ENCODE measurements around the gene HS6ST1.
A peak's percentile ranks its signal among the peaks of the same experiment; 100 is the strongest.

The HS6ST1 gene

DNA sequence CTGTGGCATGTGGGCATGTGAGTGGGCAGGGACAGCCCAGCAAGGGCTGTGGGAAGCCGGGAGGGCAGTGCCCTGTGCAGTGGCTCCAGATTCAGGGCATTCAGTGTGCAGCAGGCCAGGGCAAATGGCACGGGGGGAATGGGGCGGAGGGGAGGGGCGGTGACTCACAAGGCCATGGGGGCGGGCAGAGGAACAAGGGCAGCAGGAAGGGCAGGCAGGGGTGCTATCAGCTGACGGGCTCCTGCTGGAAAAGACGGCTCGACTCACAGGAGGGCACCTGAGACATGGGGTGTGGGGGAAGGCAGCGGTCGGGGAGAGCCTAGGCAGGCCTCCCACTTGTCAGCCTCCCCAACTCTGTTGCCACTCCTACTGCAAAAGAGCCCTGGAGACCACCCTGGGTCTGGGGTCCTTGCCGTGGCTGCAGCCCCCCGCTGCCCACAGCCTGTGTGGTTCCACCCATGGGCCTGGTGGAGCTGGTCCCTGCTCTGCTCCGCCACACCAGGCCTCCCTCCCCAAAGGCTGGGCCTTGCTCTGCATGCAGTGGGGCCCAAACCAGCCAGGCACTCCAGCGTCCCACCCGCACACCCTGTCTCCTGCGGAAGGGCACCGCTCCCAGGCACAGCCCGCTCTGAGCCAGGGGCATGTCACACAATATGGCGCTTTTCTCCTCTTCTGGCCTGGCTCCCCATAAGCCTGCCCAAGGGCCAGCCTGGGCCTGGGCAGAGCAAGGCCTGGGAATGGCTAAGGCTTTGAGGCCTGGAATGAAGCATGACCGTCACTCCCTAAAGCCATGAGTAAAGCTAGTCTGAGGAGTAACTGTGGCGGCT, 25.9 kb downstream of the HS6ST1 start:
- no peak for DNase-seq

DNA sequence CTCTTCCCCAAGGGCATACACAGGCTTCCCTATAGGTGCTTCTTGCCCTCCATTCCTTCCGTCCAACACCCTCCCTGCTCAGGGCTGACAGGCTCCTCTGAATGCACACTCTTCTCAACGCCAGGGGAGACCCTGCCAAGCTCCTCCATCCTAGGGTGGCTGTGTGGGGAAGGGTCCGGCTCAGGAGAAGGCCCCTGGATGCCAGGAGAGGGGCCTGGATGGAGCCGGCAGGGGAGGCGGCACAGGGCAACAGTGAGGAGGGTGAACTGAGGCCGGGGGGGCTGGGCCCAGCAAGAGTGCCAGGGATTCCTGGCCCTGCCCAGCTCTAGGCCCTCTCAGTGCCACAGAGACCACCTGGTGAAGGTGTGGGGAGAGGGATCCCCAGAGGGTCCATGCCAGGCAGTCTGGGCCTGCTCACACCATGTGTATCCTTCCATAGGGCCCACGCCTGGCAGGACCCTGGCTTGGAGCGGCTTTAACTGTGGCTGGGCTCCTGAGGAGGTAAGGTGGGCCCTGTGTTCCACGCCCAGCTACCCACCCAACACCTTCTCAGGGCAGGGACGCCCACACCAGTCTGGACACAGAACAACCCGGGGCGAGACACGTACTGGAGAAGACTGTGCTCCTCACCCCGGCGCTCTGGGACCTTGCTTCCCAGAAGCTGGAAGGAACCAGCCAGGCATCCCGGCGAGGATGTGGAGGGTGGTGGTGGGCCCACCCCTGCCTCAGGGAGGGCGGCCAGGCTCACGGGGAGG, 26.6 kb downstream of the HS6ST1 start:
- DNase-seq, result no peak

DNA sequence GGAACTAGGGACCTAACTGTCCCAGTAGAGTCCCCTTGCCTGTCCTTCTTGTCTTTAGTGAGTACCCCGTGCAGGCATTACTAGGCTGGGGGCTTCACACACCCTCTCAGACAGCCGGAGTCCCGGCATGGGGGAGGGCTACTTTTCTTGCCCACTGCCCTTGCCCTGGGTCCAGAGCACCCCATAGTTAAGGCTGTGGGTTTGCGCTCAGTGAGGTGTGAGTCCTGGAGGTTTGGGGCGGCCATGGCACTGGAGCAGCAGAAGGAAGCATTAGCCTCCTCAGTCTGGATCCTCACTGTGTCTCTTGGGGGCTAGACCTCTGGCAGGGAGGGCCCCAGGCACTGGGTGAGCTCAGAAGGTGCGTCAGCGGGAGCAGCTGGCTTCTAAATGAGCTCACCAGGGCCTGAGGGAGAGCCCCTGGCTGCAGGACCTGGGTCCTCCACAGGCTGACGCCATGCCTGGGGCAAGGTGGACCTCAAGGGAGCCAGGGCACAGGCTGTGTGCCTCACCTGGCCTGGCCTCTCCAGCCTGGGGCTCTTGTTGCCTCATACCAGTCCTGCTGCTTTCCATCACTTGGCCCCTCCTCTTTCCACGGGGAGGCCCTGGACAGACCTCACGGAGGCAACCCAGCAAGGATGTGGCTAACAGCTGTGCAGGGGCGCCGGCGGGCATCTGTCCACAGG, 27.4 kb downstream of the HS6ST1 start:
- DNase-seq, result peak; percentile 65

DNA sequence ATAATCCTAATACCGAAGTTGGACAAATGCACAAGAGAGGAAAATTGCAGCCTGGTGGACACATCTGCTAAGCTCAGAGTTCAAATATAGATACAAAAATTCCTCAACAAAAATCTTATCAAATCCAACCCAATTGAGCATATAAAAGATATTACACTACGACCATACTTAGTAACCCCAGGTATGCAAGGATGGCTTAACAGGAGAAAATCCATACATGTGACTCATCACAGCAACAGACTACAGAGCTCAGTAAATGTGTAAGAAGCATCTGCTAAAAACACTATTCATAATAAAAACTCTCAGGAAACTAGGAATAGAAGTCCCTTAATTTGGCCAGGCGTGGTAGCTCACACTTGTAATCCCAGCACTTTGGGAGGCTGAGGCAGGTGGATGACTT, 28.3 kb downstream of the HS6ST1 start:
- DNase-seq, result no peak

DNA sequence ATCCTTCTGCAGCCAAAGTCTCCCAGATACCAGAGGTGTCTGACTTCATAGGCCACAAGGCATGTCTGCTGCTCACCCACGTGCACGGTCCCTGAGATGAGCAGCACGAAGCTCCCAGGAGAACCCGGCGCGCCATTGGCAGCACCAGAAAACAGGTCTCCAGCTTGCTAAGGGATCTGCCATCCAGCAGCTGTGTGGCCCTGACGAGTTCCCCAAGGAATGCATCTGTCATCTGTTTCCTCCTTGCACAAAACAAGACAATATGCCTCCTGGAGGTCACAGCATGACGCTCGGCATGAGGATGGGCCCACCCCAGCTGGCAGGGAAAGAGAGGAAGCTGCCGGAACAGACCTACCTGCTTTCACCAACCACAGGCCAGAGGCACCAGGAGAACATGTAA, 29.2 kb downstream of the HS6ST1 start:
- DNase-seq, result no peak

DNA sequence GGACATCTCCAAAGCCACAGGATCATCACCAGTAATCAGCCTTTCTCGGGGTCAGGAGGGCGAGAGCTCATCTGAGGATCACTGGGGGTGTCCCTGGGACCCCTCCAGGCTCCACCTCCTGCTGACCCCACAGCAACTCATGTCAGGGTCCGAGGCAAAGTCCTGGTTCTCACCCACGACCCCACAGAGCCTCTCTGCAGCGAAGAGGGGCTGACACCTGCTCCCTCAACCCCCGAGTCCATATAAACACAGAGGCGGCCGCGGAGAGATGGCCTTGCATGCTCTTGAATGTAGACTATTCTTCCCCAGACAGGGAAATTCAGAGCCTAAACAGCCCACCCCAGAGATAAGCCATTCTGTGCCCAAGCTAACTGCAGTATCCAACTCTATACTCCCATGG, 29.9 kb downstream of the HS6ST1 start:
- no peak for DNase-seq

DNA sequence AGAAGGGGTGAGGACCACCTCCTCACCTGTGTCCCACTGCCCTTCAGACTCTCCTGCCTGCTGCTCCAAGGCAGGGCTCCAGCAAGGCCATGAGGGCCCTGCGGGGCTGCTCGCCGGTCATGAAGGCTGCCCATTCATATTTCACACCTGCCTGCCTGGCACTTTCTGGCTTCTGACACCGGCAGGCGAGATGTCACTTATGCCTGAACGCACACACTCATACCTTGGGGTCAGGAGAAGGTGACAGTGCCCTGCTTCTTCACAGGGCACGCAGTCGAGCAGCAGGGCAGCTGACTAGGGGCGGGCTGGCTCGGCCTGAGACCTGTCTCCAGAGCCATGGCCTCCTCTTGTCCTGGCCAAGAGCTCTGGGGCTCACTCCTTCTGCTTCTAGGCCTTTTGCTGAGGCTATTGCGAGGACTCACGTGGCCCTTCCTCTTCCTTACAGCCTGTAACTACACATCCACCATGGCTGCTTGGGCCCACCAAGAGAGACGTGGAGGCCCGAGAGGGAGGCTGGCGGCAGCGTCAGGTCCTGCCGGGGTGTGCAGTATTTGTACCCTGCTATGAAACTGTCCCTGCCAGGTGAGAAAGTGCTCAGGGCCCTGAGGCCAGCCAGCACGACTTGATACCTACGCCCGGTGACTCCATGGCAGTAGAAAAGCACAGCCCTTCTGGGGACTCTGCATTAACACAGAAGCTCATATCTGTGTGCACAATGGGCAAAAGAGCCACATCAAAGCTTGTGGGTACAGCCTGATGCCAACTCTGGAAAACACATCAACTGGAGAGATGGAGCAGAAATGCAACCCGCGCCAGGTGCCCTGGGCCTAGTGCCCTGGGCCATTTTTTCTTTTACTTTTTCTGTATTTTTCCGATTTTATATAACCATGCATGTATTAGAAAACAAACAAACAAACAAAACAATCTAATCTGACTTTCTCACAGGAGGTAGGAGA, 30.6 kb downstream of the HS6ST1 start:
- no peak for DNase-seq

DNA sequence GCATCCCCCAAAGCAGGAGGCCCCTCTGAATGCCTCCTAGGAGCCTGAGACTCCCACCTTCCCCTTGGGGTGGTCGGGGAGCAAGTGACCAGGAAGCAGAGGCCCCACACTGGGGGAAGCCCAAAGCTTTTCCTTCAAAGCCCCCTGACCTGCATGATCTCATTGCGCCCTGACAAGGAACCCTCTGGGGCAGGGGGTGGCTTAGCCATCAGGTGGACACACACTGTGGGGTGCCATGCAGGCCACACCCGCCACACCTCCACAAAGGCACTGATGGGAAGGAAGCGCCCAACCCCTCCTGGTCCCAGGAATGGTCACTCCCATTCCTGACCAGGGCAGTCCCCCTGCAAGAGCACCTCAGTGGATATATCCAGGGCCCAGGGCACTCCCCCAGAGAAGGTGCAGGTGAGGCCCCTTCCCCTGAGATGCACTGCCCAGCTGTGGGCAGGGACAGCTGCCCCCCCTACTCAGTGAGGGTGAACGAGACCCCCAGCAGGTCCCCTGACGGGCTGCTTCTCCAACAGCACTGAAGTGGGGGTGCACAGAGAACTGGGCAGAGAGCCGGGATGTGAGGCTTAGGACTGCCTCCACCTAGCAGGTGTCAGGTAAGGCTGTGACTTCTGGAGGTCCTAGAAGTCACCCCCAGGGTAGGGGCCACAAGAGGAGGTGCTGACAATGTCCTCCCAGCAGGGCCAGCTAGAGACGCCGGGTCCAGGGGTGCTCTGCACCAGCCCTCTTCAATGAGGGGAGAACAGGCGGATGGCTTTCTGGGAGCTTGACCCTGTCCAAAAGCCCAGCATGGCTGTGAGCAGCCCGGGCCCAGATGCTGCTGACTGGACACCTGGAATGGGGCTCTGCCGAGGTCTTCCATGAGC, 31.5 kb downstream of the HS6ST1 start:
- no peak for DNase-seq

DNA sequence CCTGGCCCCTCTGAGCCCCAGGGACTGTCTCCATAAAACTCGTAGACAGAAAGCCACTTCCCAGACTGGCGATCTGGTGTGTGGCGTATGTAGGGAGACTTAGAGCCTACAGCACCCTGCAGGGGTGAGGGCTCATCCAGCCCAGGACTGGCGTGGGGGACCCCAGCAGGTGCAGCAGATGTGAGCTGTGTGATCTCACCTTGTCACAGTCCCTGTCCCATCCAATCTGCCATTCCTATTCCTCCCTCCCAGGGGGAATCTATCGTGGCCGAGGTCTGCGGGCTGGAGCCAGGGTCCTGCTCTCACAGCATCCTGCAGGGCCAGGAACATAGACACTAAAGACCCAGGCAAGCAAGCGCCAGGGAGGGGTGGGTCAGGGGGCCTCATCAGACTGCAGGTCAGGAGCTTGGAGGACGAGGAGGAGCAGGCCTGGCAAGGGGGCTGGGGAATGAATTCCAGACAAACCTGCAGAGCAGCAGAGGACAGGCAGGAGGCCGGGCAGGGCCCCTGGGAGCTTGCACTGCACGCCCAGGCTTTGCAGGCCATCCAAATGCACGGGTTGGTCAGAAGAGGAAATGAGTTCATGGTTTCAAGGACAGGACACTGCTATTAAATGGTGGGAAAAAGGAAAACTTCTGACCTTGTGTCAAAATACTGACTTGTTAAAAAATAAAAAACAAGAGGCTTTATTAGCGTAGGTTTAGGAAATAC, 32.5 kb downstream of the HS6ST1 start:
- no peak for DNase-seq

DNA sequence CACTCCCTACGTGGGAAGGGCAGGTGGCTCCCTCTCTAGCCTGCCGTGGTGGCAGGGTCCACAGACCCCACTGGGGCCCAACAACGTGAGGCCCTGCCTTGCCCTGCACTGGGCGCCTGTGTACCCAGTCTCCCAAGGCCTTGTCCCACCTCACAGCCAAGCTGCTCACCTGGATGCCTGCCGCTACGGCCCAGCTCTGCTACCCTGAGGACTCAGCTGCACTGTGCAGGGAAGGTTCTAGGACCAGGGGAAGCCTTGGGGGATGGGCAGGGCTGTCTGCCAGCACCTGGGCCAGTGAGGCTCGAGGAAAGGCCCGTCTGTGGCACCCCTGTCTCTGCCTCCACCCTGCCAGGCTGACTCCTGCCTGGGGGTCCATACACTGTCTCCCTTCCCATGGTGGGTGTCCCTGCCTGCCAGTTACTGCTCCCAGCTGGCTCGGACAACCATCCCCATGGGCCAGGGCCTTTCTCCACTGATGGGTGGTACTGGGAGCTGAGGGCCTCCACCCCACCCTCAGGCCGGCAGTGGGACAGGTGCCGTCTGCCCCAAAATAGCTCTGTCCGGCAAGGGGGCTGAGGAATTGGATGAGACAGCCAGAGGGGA, 33.2 kb downstream of the HS6ST1 start:
- no peak for DNase-seq

DNA sequence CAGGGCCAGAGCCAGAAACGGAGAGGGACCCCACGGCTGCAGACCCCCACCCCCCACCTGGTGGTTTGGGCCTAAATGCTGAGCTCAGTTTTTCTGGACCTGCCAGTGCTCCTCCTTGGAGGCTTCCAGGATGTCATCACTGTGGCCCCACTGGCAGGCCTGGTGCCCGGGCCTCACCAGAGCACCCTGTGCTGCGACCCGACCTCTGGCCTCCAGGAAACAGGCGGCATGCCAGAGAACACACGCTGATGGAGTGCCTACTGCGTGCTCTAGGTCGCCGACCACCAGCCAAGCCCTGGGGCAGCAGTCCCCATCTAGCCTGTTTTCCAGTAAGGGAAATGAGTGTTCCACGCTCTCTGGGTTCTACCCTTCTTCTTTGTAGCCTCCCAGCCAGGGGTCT, 33.8 kb downstream of the HS6ST1 start:
- DNase-seq, result no peak

DNA sequence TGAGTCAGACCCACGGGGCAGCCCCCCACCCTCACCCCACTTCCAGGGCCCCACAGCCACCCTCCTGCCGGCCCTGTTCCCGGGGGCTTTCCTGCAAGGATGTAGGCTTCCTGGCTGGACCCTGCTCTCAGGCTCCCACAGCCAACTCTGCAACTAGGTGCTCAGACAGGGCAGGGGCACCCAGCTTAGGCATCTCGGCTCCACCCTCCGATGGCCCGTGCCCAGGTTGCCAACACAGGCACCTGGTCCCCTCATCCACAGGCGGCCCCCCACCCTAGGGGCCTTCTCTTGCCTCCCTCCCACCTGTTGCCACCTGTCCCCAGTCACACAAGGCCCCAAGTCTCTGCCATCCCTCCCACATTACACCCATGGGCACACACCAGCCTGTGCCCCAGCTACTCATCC, 34.6 kb downstream of the HS6ST1 start:
- DNase-seq, result no peak

DNA sequence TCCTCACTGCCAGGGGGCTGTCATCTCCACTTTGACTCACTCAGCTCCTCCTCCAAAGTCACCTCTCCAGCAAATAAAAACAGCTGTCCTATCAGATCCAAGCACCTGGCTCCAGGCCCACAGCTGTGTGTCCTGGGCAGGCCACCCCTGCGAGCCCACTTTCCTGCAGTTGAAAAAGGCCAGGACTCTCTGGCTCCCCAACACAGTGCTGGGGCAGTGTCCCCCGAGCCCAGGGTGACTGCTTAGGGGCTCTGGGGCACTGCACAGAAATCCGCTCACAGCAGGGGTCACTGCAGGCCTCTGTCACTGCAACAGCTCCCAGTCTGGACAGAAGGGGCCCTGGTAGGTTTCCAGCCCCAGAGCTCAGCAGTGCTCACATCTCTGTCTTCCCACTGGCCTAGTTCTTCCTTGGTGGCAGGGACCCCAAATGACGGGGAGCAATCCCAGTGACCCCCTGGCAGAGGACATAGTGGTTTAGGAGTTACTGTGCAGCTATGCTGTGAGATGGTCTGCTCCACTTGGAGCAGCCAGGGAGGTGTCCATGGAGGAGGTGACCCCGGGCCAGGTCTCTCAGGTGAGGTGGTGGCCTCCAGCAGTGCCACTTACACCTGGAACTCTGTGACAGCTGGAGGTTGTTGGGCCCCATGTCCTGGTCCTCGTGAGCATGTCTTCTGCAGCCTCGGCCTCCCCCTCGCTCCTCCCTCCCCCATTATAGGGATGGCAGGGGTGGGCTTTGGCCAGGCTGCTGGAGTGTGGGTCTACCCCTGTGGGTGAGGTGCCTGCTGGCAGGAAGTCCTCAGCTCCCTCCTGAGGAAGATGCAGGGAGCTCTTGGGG, 35.5 kb downstream of the HS6ST1 start:
- no peak for DNase-seq

DNA sequence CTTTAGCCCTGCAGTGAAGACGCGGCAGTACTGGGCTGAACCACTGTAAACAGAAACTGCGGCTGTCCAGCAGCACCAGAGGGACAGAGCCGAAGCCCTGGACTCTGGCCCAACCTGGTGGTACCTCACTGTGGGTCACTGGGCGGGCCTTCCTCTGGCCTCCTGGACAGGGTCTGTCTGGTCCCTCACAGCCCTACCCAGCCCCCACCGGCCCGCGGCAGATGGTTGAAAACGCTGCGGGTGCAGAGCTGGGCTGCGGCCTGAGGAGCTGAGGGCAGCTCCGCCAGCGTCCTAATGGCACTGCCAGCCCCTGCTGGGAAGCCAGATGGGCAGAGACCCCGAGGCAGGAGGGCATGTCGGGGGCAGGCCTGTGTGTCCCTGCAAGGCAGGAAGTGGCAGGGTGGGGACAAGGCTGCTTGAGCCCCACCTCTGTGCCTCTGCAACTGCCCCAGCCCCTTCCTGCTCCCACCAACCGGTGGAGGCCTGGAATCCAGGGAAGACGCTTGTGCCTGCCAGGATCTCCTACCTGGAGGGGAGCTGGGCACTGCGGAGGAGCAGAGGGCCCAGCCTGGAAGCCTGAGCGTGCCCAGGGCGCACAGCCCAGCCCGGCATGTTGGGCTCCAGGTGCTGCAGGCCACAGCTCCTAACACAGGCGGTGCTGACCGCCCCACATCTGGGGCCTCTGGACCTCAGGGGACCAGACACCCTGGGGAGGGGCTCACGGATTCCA, 36.3 kb downstream of the HS6ST1 start:
- DNase-seq, result no peak

DNA sequence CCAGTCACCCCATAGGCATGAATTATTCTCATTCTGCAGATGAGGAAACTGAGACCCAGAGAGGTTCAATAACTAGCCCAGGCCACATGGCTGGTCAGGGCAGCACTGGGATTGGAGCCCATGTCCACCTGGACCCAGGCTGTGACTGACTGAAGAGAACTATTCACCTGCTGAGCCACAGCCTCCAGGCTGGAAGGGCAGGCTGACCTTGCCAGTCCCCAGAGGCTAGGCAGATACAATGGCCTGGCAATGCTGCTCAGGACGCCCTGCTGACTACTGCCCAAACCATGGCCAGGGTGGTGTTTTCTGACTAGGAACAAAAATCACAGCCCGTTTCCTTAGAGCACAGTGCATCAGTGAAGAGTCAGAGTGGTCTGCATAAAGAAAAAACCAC, 36.8 kb downstream of the HS6ST1 start:
- DNase-seq, result no peak

DNA sequence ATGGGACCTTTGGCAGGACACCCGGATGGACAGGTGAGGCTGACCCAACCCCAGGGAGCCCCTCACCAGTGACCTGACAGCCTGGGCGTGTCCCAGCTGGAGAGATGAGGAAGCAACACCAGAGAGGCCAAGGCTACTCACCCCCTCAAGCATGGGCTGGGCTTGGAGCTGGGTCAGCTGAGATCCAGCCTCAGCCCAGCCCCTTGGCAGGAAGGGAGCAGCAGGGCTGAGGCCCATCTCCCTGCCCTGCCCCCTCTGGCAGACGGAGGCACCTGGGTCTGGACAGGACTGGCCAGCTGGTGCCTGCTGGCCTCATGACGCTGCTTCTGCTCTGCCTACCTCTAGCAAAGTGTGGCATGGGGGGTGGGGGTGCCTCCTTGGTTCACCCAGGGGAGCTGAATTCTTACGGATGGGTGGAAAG, 37.8 kb downstream of the HS6ST1 start:
- DNase-seq, result no peak

DNA sequence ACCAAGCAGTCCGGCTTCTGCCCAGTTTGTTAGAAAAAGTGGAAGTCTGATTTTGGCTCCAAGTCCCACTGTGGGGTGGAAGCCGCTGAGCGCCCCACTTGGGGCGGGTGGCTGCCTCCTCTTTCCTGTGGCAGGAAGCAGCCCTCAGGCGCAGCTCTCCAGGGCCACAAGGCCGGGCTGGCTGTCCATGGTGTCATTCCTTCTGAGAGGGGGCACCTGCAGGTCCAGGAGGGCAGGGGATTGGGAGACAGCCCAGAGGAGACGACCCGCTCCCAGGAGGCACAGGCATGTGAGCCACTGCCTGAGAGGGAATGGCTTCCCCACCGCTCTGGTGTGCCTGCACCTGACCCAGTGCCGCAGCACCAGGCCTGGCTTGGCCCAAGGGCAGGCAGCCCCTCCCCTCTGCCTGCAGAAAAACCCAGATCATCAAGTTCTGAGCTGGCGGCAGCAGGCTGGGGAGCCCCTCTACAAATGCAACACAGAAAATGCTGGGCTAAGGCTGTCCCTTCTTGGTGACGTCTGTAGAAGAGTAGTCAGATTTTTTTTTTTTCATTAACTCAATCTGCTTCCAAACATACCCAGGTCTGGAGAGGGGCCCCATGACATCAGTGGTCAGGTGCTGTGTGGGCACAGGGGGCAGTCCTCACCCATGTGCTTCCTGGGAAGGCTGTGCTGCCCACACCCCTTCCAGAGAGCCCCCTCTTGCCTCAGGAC, 38.4 kb downstream of the HS6ST1 start:
- no peak for DNase-seq

DNA sequence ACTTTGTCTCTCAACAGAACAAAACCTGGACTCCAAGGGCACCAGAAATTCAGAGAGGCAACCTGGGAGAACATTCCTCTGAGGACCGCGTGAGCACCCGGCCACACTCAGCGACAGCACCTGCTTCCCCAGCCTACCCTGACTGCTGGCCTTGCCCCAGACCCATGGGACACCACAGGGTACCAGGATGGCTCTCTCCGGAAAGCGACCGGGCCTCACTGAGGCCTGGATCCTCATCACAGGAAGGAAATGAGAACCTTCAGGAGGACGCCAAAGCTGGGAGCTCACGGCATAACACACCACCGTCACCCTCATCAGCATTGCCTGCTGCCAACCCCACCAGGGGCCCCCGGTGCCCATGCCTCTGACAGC, 38.9 kb downstream of the HS6ST1 start:
- DNase-seq, result no peak

All from T1000 (cell line).